Astrocyte of the hippocampus (primary cell): ENCODE measurements around the gene SYNGR3.
"Not testable (repeated sequence)": the region's sequence is repeated elsewhere in the genome, so short reads cannot be mapped to it uniquely, and the experiment has no call there.

Experiments used
- DNase-seq: peaks from one replicate; pipeline ENCODE4 v3.0.0; 2011; ENCODE audit warnings: low read depth, low spot score

The SYNGR3 gene

GRCh38 chr16:1959269-1960039 lies 30.3 kb upstream of the SYNGR3 start, which contains the start of gene NDUFB10:
Gene NDUFB10 (plus strand): TSS chr16:1959538. CDS start chr16:1959625, 87 bp downstream.
- DNase-seq: peak; percentile 96

GRCh38 chr16:1960665-1961630 lies 28.8 kb upstream of the SYNGR3 start:
- peak; percentile 40 for DNase-seq

- no peak for DNase-seq
Measured at GRCh38 chr16:1961651-1962067, 28.1 kb upstream of the SYNGR3 start.

- DNase-seq: not testable (repeated sequence)
Measured at GRCh38 chr16:1962161-1963153, 27.3 kb upstream of the SYNGR3 start.

- DNase-seq: peak; percentile 58
Measured at GRCh38 chr16:1963806-1964505, 25.8 kb upstream of the SYNGR3 start.

GRCh38 chr16:1964506-1965395 lies 25.0 kb upstream of the SYNGR3 start, which contains the start of gene RPS2:
Gene RPS2 (minus strand): TSS chr16:1964826. CDS start chr16:1964625, 201 bp downstream.
- peak; percentile 99 for DNase-seq

- no peak for DNase-seq
Measured at GRCh38 chr16:1965396-1966001, 24.3 kb upstream of the SYNGR3 start.

- DNase-seq: no peak
Measured at GRCh38 chr16:1966460-1966859, 23.3 kb upstream of the SYNGR3 start, which contains the start of gene RNF151. Gene RNF151 (plus strand): TSS chr16:1966856. CDS start chr16:1966882, 26 bp downstream.

GRCh38 chr16:1968146-1968953 lies 21.4 kb upstream of the SYNGR3 start:
- DNase-seq: no peak

- peak; percentile 99 for DNase-seq
Measured at GRCh38 chr16:1971796-1972489, 17.8 kb upstream of the SYNGR3 start, which contains the start of gene TBL3. Gene TBL3 (plus strand): TSS chr16:1972053. CDS start chr16:1972165, 112 bp downstream.

- DNase-seq: no peak
Measured at GRCh38 chr16:1972490-1972877, 17.3 kb upstream of the SYNGR3 start.

GRCh38 chr16:1973461-1974156 lies 16.2 kb upstream of the SYNGR3 start:
- no peak for DNase-seq

GRCh38 chr16:1974157-1975070 lies 15.4 kb upstream of the SYNGR3 start:
- no peak for DNase-seq

GRCh38 chr16:1975432-1976215 lies 14.1 kb upstream of the SYNGR3 start:
- DNase-seq: no peak

GRCh38 chr16:1976216-1976520 lies 13.6 kb upstream of the SYNGR3 start:
- DNase-seq: no peak
